MCF 10A (cell line): ENCODE data around the gene PLET1. TPM values are rescaled to one million over a fixed set of nuclear protein-coding genes. Genes with fewer than 3 reads are reported as not detected.

ENCODE experiments used
- BruUV-seq: library from RNA; stranded (reverse); fragments of 400-500 nt; replicated peaks from 2 replicates; lab custom pipeline; 2021; lab: Mats Ljungman, UMichigan
- CTCF ChIA-PET: fragments of 300-600 bp; sonication (Branson Sonifier 250); formaldehyde crosslinking; extraction: SDS; loops from one replicate; lab custom pipeline; 2021; ENCODE audit warnings: antibody characterized with exemption, inconsistent platforms; lab: Yijun Ruan, JAX
- POLR2A ChIA-PET: fragments of 300-600, 350-650 bp; sonication (Branson Sonifier 250); formaldehyde crosslinking; extraction: SDS; loops from one replicate; lab custom pipeline; 2020; ENCODE audit warnings: antibody characterized with exemption, inconsistent platforms; lab: Yijun Ruan, JAX
- DNase-seq: peaks from one replicate; pipeline ENCODE4 v3.0.0-alpha.2; 2018; ENCODE audit not compliant: unreplicated experiment
- H3K27ac Mint-ChIP-seq: one replicate; pipeline ENCODE4 v1.8.0; 2022; ENCODE audit warnings: mild to moderate bottlenecking, low read depth, mixed read lengths; ENCODE audit not compliant: unreplicated experiment
- H3K27me3 Mint-ChIP-seq: one replicate; pipeline ENCODE4 v1.8.0; 2022; ENCODE audit warnings: mixed read lengths; ENCODE audit not compliant: insufficient read depth, unreplicated experiment
- H3K36me3 Mint-ChIP-seq: one replicate; pipeline ENCODE4 v1.8.0; 2022; ENCODE audit warnings: mild to moderate bottlenecking, moderate library complexity, mixed read lengths; ENCODE audit not compliant: insufficient read depth, unreplicated experiment
- H3K4me1 Mint-ChIP-seq: one replicate; pipeline ENCODE4 v1.8.0; 2022; ENCODE audit warnings: mixed read lengths; ENCODE audit not compliant: insufficient read depth, unreplicated experiment
- H3K4me3 Mint-ChIP-seq: one replicate; pipeline ENCODE4 v1.8.0; 2022; ENCODE audit warnings: mild to moderate bottlenecking, moderate library complexity, mixed read lengths; ENCODE audit not compliant: unreplicated experiment
- H3K9me3 Mint-ChIP-seq: one replicate; pipeline ENCODE4 v1.8.0; 2022; ENCODE audit warnings: mixed read lengths; ENCODE audit not compliant: unreplicated experiment
- CTCF ChIP-seq: fragments of 200-600 bp; IDR thresholded peaks from one replicate; pipeline ENCODE4 v1.8.0; 2022; ENCODE audit warnings: antibody characterized with exemption, mild to moderate bottlenecking; ENCODE audit not compliant: unreplicated experiment
- intact Hi-C: fragments of 100-400 bp; cut with micrococcal nuclease; formaldehyde crosslinking; loops from 2 replicates; pipeline ENCODE4 v1.14.1; 2022
- total RNA-seq: library from RNA; stranded (reverse); gene quantifications from 2 replicates; pipeline ENCODE4 v1.2.3, GENCODE V29; 2022

The PLET1 gene
- total RNA-seq, 1 experiment from 2014 or later: not detected

GRCh38 chr11:112292188-112292587, 31.5 kb upstream of the PLET1 start:
- no TSS peak for BruUV-seq
- no peak for TF ChIP-seq CTCF
- ChIA-PET POLR2A (interaction anchor here (1.0 to 3.1 kb wide), 3 partner anchors 8 to 29 kb away, joined by 3 to 14 read pairs (median 7); no protein-coding TSS in a partner anchor), CTCF (interaction anchor here (0.6 to 3.4 kb wide), 5 partner anchors 15 to 1952 kb away, joined by 3 to 14 read pairs (median 4); no protein-coding TSS in a partner anchor)
- H3K36me3 Mint-ChIP-seq: peaks cover 5% of the 10 kb centered on the region
- no peak overlapping the region for H3K4me3 Mint-ChIP-seq
- no peak overlapping the region for H3K27ac Mint-ChIP-seq
- DNase-seq: no peak
- H3K4me1 Mint-ChIP-seq: peaks cover 16% of the 10 kb centered on the region
- intact Hi-C loops: loop anchor here (1.0 to 5.0 kb wide), 4 partner anchors 26 to 997 kb away; no protein-coding TSS in a partner anchor
- H3K27me3 Mint-ChIP-seq: no peaks in the 10 kb centered on the region
- no peaks in the 10 kb centered on the region for H3K9me3 Mint-ChIP-seq

- no peaks in the 10 kb centered on the region for H3K9me3 Mint-ChIP-seq
- peaks cover 5% of the 10 kb centered on the region for H3K36me3 Mint-ChIP-seq
- no TSS peak for BruUV-seq
- POLR2A ChIA-PET: interaction anchor here (0.6 to 1.0 kb wide), 2 partner anchors 60 to 814 kb away, joined by 3 read pairs; no protein-coding TSS in a partner anchor
- H3K4me1 Mint-ChIP-seq: peaks cover 16% of the 10 kb centered on the region
- H3K27me3 Mint-ChIP-seq: no peaks in the 10 kb centered on the region
- CTCF ChIA-PET: interaction anchor here (0.7 to 1.5 kb wide), 3 partner anchors 265 to 504 kb away, joined by 3 to 4 read pairs (median 4); no protein-coding TSS in a partner anchor
- DNase-seq: no peak
- H3K4me3 Mint-ChIP-seq: no peak overlapping the region
- H3K27ac Mint-ChIP-seq: no peak overlapping the region
- intact Hi-C loops: loop anchor here (2.0 to 5.0 kb wide), 4 partner anchors 76 to 821 kb away; no protein-coding TSS in a partner anchor
- no peak for TF ChIP-seq CTCF
Measured at GRCh38 chr11:112291191-112291590, 30.5 kb upstream of the PLET1 start.

- H3K36me3 Mint-ChIP-seq: peaks cover 5% of the 10 kb centered on the region
- peak overlapping the region; percentile 67 for H3K4me3 Mint-ChIP-seq
- no peak overlapping the region for H3K27ac Mint-ChIP-seq
- ChIA-PET POLR2A (interaction anchor here (0.6 kb wide), 1 partner anchor 815 kb away, joined by 3 read pairs; no protein-coding TSS in a partner anchor), CTCF (interaction anchor here (0.7 to 1.5 kb wide), 2 partner anchors 266 to 298 kb away, joined by 3 to 4 read pairs; no protein-coding TSS in a partner anchor)
- H3K27me3 Mint-ChIP-seq: peaks cover 7% of the 10 kb centered on the region
- no TSS peak for BruUV-seq
- intact Hi-C loops: loop anchor here (1.0 to 5.0 kb wide), 5 partner anchors 77 to 822 kb away; no protein-coding TSS in a partner anchor
- no peak for TF ChIP-seq CTCF
- peaks cover 16% of the 10 kb centered on the region for H3K4me1 Mint-ChIP-seq
- no peak for DNase-seq
- no peaks in the 10 kb centered on the region for H3K9me3 Mint-ChIP-seq
Measured at GRCh38 chr11:112290493-112290850, 29.8 kb upstream of the PLET1 start.

- Mint-ChIP-seq H3K4me3 (peak overlapping the region; percentile 67), H3K36me3 (peaks cover 5% of the 10 kb centered on the region), H3K9me3 (no peaks in the 10 kb centered on the region), H3K27ac (no peak overlapping the region), H3K4me1 (peaks cover 16% of the 10 kb centered on the region), H3K27me3 (peaks cover 11% of the 10 kb centered on the region)
- peak; percentile 59 for DNase-seq
- intact Hi-C loops: loop anchor here (1.0 to 5.0 kb wide), 6 partner anchors 77 to 822 kb away; no protein-coding TSS in a partner anchor
- ChIA-PET CTCF (interaction anchor here (0.6 to 18.2 kb wide), 10 partner anchors 9 to 1014 kb away, joined by 3 to 428 read pairs (median 12); partner anchors contain the start of gene PTS), POLR2A (interaction anchor here (1.6 kb wide), 1 partner anchor 69 kb away, joined by 4 read pairs; no protein-coding TSS in a partner anchor)
- BruUV-seq: no TSS peak
- TF ChIP-seq CTCF: peak; percentile 96
Measured at GRCh38 chr11:112289588-112290492, 29.2 kb upstream of the PLET1 start.
